Measurements from ENCODE around the gene KRT81.

DNA sequence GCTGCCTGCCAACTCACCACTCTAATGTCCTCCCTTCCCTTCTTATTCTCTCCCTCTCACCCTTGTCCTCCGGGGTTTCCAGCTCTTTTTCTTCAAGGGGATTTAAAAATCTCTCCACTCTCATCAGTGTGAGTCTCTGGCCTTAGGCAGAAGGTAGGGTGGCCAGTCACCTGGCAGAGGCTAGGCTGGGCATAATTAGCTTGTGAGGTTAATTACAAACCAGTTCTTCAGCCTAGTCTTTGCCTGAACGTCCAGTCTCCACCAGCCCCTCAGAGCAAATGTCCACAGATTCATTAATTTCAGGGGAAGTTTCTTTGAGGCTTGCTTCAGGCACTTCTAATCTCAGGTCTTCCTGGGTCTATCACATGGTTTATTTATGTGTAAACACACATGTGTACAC, 51.6 kb downstream of the KRT81 start:
- TF ChIP-seq, protein P1, sequence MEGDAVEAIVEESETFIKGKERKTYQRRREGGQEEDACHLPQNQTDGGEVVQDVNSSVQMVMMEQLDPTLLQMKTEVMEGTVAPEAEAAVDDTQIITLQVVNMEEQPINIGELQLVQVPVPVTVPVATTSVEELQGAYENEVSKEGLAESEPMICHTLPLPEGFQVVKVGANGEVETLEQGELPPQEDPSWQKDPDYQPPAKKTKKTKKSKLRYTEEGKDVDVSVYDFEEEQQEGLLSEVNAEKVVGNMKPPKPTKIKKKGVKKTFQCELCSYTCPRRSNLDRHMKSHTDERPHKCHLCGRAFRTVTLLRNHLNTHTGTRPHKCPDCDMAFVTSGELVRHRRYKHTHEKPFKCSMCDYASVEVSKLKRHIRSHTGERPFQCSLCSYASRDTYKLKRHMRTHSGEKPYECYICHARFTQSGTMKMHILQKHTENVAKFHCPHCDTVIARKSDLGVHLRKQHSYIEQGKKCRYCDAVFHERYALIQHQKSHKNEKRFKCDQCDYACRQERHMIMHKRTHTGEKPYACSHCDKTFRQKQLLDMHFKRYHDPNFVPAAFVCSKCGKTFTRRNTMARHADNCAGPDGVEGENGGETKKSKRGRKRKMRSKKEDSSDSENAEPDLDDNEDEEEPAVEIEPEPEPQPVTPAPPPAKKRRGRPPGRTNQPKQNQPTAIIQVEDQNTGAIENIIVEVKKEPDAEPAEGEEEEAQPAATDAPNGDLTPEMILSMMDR (IDR thresholded peaks at IDR 0.05): no peak
- TF ChIP-seq, protein P2, sequence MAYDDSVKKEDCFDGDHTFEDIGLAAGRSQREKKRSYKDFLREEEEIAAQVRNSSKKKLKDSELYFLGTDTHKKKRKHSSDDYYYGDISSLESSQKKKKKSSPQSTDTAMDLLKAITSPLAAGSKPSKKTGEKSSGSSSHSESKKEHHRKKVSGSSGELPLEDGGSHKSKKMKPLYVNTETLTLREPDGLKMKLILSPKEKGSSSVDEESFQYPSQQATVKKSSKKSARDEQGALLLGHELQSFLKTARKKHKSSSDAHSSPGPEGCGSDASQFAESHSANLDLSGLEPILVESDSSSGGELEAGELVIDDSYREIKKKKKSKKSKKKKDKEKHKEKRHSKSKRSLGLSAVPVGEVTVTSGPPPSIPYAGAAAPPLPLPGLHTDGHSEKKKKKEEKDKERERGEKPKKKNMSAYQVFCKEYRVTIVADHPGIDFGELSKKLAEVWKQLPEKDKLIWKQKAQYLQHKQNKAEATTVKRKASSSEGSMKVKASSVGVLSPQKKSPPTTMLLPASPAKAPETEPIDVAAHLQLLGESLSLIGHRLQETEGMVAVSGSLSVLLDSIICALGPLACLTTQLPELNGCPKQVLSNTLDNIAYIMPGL (CRISPR knock-in tag; IDR thresholded peaks at IDR 0.05): no peak

All from WTC11 (cell line).